Activated T-helper 2 cell treated with anti-CD3 and anti-CD28 coated beads, Interferon-gamma antibody, Interleukin-2, Interleukin-4, amounts not matched to agents 10 μg/mL and 5 μg/mL and 100 μg/mL, durations not matched to agents 14 hours and 24 hours and 36 hours (primary cell): ENCODE data around the gene ETV1. TPM values are rescaled to one million over a fixed set of nuclear protein-coding genes. Genes with fewer than 3 reads are reported as not detected.
"Not testable (repeated sequence)": the region's sequence is repeated elsewhere in the genome, so short reads cannot be mapped to it uniquely, and the experiment has no call there.

Experiments used
- DNase-seq: peaks from one replicate; pipeline ENCODE4 v3.0.0; 2021; ENCODE audit warnings: low spot score
- H3K27ac Mint-ChIP-seq: one replicate; pipeline ENCODE4 v1.8.0; 2021; ENCODE audit warnings: mixed read lengths
- H3K27me3 Mint-ChIP-seq: one replicate; pipeline ENCODE4 v1.8.0; 2021; ENCODE audit warnings: low read depth, mixed read lengths
- H3K36me3 Mint-ChIP-seq: one replicate; pipeline ENCODE4 v1.8.0; 2021; ENCODE audit warnings: low read depth, mixed read lengths
- H3K4me1 Mint-ChIP-seq: one replicate; pipeline ENCODE4 v1.8.0; 2021; ENCODE audit warnings: low read depth, mixed read lengths
- H3K4me3 Mint-ChIP-seq: one replicate; pipeline ENCODE4 v1.8.0; 2021; ENCODE audit warnings: low read depth, mild to moderate bottlenecking, moderate library complexity, mixed read lengths
- H3K9me3 Mint-ChIP-seq: one replicate; pipeline ENCODE4 v1.8.0; 2021; ENCODE audit warnings: mixed read lengths
- intact Hi-C: fragments of 100-400 bp; cut with micrococcal nuclease; formaldehyde crosslinking; loops from one replicate; pipeline ENCODE4 v1.15.1; 2023
- total RNA-seq: library from RNA; stranded (reverse); gene quantifications from 2 replicates; pipeline ENCODE4 v1.2.3, GENCODE V29; 2022

ETV1 gene
- total RNA-seq, 1 donor from 2014 or later = 0.05 TPM

GRCh38 chr7:13947535-13947934 is 41.9 kb downstream of the ETV1 start:
- H3K4me3 Mint-ChIP-seq = no peak overlapping the region
- no peaks in the 10 kb centered on the region for H3K27me3 Mint-ChIP-seq
- no peaks in the 10 kb centered on the region for H3K36me3 Mint-ChIP-seq
- intact Hi-C loops = no loop called here
- peaks cover 12% of the 10 kb centered on the region for H3K9me3 Mint-ChIP-seq
- DNase-seq = no peak
- no peaks in the 10 kb centered on the region for H3K4me1 Mint-ChIP-seq
- H3K27ac Mint-ChIP-seq = no peak overlapping the region

- no peaks in the 10 kb centered on the region for H3K36me3 Mint-ChIP-seq
- peaks cover 12% of the 10 kb centered on the region for H3K9me3 Mint-ChIP-seq
- DNase-seq = no peak
- no peak overlapping the region for H3K4me3 Mint-ChIP-seq
- no peaks in the 10 kb centered on the region for H3K27me3 Mint-ChIP-seq
- H3K4me1 Mint-ChIP-seq = no peaks in the 10 kb centered on the region
- intact Hi-C loops = no loop called here
- no peak overlapping the region for H3K27ac Mint-ChIP-seq
Observed at GRCh38 chr7:13946181-13946580, 43.3 kb downstream of the ETV1 start.

GRCh38 chr7:13945670-13946069 is 43.8 kb downstream of the ETV1 start:
- H3K36me3 Mint-ChIP-seq = no peaks in the 10 kb centered on the region
- peaks cover 12% of the 10 kb centered on the region for H3K9me3 Mint-ChIP-seq
- intact Hi-C loops = no loop called here
- no peaks in the 10 kb centered on the region for H3K27me3 Mint-ChIP-seq
- H3K27ac Mint-ChIP-seq = no peak overlapping the region
- no peak overlapping the region for H3K4me3 Mint-ChIP-seq
- DNase-seq = no peak
- no peaks in the 10 kb centered on the region for H3K4me1 Mint-ChIP-seq

- no peak for DNase-seq
- Mint-ChIP-seq H3K27me3 (no peaks in the 10 kb centered on the region), H3K4me1 (no peaks in the 10 kb centered on the region)
Observed at GRCh38 chr7:13933536-13933935, 55.9 kb downstream of the ETV1 start.

GRCh38 chr7:13933091-13933490 is 56.4 kb downstream of the ETV1 start:
- no peaks in the 10 kb centered on the region for H3K4me1 Mint-ChIP-seq
- H3K36me3 Mint-ChIP-seq = no peaks in the 10 kb centered on the region
- H3K27me3 Mint-ChIP-seq = no peaks in the 10 kb centered on the region
- H3K4me3 Mint-ChIP-seq = no peak overlapping the region
- intact Hi-C loops = no loop called here
- no peaks in the 10 kb centered on the region for H3K9me3 Mint-ChIP-seq
- H3K27ac Mint-ChIP-seq = no peak overlapping the region
- DNase-seq = no peak

More at GRCh38 chr7:13933536-13933935, 55.9 kb downstream of the ETV1 start:
- no peak overlapping the region for H3K27ac Mint-ChIP-seq
- intact Hi-C loops = no loop called here
- H3K4me3 Mint-ChIP-seq = no peak overlapping the region
- H3K36me3 Mint-ChIP-seq = no peaks in the 10 kb centered on the region
- H3K9me3 Mint-ChIP-seq = no peaks in the 10 kb centered on the region

DNA sequence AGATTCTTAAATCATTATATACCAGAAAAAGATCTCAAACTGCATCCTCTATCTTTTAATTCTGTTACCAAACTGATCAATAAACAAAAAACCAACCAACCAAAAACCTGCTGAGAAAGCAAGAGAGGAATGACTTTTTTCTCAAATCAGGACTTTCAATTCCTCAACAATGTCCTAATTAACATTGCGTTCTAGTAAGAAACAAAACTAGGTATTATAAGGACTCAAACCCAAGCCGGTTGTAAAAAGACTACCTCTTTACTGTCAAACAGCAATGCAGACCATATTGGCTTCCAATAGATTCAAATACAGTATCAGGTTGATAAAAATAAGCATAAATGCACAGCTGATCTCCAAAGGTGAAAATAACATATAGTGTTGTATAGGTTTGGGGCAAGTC is 57.3 kb downstream of the ETV1 start:
- no peak overlapping the region for H3K4me3 Mint-ChIP-seq
- no peak overlapping the region for H3K27ac Mint-ChIP-seq
- H3K9me3 Mint-ChIP-seq = no peaks in the 10 kb centered on the region
- no peak for DNase-seq
- no peaks in the 10 kb centered on the region for H3K36me3 Mint-ChIP-seq
- H3K4me1 Mint-ChIP-seq = no peaks in the 10 kb centered on the region
- intact Hi-C loops = no loop called here
- no peaks in the 10 kb centered on the region for H3K27me3 Mint-ChIP-seq

DNA sequence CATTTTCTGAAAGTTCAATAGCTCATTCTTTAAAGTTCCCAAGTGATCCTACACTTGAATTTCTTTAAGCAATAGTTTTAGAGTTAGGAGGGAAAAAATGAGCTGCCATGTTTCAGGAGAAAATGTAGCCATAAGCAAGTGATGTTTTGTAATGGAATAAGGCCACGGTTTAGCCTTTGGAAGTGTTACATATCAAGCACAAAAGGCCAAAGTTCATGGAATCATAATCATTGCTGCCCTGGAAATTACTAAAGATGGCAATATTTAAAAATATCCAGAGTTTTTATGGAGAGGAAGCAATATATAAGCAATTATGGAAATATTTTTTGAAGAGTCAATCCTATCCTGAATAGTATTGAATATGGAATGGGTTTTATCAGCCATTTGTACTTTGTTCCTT is 68.4 kb downstream of the ETV1 start:
- DNase-seq = no peak
- H3K4me1 Mint-ChIP-seq = no peaks in the 10 kb centered on the region
- H3K36me3 Mint-ChIP-seq = no peaks in the 10 kb centered on the region
- no peaks in the 10 kb centered on the region for H3K27me3 Mint-ChIP-seq
- H3K27ac Mint-ChIP-seq = no peak overlapping the region
- intact Hi-C loops = no loop called here
- no peak overlapping the region for H3K4me3 Mint-ChIP-seq
- H3K9me3 Mint-ChIP-seq = no peaks in the 10 kb centered on the region

DNA sequence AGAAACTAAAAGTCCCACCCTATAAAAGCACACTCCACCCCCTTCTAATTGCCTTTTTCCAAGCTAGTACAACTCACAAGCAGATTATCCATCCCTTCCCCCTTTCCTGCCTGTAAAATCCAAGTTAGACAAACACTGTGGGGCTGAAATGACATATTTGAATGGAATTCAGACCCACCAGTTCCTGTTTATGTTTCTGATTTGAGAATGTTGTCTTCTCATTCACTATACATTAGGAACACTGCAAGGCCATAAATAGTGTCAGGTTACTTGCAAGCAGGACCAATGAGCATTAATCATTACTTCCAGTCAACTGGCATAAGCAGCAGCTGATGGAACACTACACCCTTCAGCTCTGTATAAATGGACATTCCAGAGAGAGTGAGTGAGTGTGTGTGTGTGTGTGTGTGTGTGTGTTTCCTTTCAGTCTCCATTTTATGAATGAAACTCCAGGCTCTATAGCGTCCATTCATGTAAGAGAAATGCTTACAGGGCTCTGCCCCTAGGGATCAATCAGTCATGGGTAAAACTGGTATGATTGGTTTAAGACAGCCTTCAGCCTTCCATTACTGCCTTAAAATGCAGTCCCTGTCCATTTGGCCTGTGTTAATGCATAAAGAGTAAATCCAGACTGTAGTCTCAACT is 69.3 kb downstream of the ETV1 start:
- intact Hi-C loops = no loop called here
- H3K27ac Mint-ChIP-seq = no peak overlapping the region
- no peaks in the 10 kb centered on the region for H3K36me3 Mint-ChIP-seq
- H3K4me1 Mint-ChIP-seq = no peaks in the 10 kb centered on the region
- H3K27me3 Mint-ChIP-seq = no peaks in the 10 kb centered on the region
- H3K4me3 Mint-ChIP-seq = no peak overlapping the region
- H3K9me3 Mint-ChIP-seq = no peaks in the 10 kb centered on the region
- no peak for DNase-seq

GRCh38 chr7:13918333-13918732 is 71.1 kb downstream of the ETV1 start:
- DNase-seq, H3K9me3 Mint-ChIP-seq, H3K4me3 Mint-ChIP-seq, H3K27ac Mint-ChIP-seq, H3K27me3 Mint-ChIP-seq, H3K4me1 Mint-ChIP-seq, H3K36me3 Mint-ChIP-seq, intact Hi-C loops: not testable (repeated sequence)

GRCh38 chr7:13917103-13917502 is 72.4 kb downstream of the ETV1 start:
- H3K27ac Mint-ChIP-seq, H3K27me3 Mint-ChIP-seq, intact Hi-C loops, H3K4me1 Mint-ChIP-seq, H3K36me3 Mint-ChIP-seq, DNase-seq, H3K9me3 Mint-ChIP-seq, H3K4me3 Mint-ChIP-seq: not testable (repeated sequence)

DNA sequence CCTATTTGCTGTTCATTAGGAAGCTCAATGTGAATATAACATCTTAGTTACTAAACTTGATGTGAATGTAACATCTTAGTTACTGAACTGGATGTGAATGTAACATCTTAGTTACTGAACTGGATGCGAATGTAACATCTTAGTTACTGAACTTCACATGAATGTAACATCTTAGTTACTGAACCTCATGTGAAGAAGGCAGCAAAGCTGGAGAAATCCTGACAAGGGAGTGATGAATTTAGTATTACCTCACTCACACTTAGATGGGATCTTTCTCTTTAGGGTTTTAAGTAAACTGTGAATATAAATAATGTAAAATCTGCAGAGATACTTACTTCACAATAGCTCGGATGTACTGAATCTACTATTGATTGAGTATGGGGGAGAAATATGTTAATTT is 73.6 kb downstream of the ETV1 start:
- intact Hi-C loops = no loop called here
- H3K4me1 Mint-ChIP-seq = peaks cover 5% of the 10 kb centered on the region
- H3K27ac Mint-ChIP-seq = no peak overlapping the region
- no peaks in the 10 kb centered on the region for H3K36me3 Mint-ChIP-seq
- H3K27me3 Mint-ChIP-seq = no peaks in the 10 kb centered on the region
- H3K4me3 Mint-ChIP-seq = no peak overlapping the region
- no peak for DNase-seq
- no peaks in the 10 kb centered on the region for H3K9me3 Mint-ChIP-seq

DNA sequence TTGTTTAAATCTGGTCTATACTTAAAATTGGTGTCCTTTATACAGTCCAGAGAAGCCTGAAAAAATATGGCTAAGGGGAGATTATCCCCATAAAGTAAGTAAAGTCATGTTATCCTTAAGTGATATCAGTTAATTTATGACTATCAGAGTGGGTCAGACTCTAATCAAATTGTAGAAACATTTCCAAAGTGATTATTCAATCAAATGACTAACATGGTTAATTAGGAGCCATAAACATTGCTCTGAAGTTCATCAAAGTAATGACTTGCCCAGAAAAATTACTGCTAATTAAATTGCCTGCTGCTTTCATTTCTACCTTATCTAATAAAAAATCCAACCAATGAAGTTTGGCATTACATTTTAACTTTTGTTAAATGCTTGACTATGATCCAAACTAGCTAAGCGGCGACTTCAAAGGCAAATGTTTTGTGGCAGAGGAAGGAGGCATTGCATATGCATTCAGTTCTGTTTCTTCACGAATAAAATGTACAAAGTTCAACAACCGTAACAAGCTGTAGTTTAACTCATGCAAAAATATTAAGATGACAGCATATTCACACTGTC is 76.7 kb downstream of the ETV1 start:
- Mint-ChIP-seq H3K4me3 (no peak overlapping the region), H3K27ac (no peak overlapping the region), H3K27me3 (no peaks in the 10 kb centered on the region), H3K36me3 (no peaks in the 10 kb centered on the region), H3K4me1 (peaks cover 25% of the 10 kb centered on the region), H3K9me3 (no peaks in the 10 kb centered on the region)
- DNase-seq = no peak
- intact Hi-C loops = no loop called here

DNA sequence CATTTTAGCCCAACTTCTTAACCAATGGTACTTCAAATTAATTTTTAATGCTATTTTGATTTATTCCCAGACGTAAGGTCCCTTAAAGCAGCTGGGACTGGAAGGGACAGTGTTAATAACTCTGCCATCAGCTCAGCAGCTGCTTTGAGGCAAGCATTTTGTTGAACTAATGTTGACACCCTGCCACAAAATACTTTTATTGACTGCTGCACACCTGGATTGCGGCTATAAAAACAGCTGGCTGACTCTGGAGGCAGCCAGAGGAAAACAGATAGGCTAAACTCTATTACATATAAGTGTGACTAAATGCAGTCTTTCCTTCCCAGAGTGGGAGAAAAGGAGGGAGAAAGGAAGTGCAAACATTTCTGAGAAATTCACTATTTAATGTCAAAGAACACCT is 77.6 kb downstream of the ETV1 start:
- no peak overlapping the region for H3K27ac Mint-ChIP-seq
- no peaks in the 10 kb centered on the region for H3K36me3 Mint-ChIP-seq
- H3K27me3 Mint-ChIP-seq = peaks cover 1% of the 10 kb centered on the region
- DNase-seq = no peak
- H3K4me3 Mint-ChIP-seq = no peak overlapping the region
- intact Hi-C loops = loop anchor here (2.0 kb wide), 1 partner anchor 77 kb away; the partner anchor contains the start of gene ETV1
- H3K9me3 Mint-ChIP-seq = no peaks in the 10 kb centered on the region
- peaks cover 25% of the 10 kb centered on the region for H3K4me1 Mint-ChIP-seq
